ENCODE results near the gene ZC4H2.

- TF ChIP-seq SUZ12 (IDR thresholded peaks at IDR 0.05; ENCODE audit: extremely low read depth, insufficient read depth, insufficient read length) (no peak), ZNF274 (IDR thresholded peaks at IDR 0.05; ENCODE audit: low read depth, low read length) (no peak)
Observed at GRCh38 chrX:65014230-65014629, 38.0 kb upstream of the ZC4H2 start.

All from NT2/D1 (cell line).